Pulmonary artery endothelial cell (primary cell): Measurements from ENCODE around the gene NMUR1. TPM values are rescaled to one million over a fixed set of nuclear protein-coding genes. Genes with fewer than 3 reads are reported as not detected.

ENCODE experiments used
- DNase-seq: peaks from one replicate; pipeline ENCODE4 v3.0.0-alpha.2; 2011; ENCODE audit warnings: low read depth, low spot score
- total RNA-seq: library from RNA; depleted of rRNA; stranded (reverse); fragments of >200 nt; gene quantifications from 2 replicates; pipeline ENCODE4 v1.2.3, GENCODE V29; 2014

Gene NMUR1
- total RNA-seq, 1 donor from 2014 or later, result not detected

DNA sequence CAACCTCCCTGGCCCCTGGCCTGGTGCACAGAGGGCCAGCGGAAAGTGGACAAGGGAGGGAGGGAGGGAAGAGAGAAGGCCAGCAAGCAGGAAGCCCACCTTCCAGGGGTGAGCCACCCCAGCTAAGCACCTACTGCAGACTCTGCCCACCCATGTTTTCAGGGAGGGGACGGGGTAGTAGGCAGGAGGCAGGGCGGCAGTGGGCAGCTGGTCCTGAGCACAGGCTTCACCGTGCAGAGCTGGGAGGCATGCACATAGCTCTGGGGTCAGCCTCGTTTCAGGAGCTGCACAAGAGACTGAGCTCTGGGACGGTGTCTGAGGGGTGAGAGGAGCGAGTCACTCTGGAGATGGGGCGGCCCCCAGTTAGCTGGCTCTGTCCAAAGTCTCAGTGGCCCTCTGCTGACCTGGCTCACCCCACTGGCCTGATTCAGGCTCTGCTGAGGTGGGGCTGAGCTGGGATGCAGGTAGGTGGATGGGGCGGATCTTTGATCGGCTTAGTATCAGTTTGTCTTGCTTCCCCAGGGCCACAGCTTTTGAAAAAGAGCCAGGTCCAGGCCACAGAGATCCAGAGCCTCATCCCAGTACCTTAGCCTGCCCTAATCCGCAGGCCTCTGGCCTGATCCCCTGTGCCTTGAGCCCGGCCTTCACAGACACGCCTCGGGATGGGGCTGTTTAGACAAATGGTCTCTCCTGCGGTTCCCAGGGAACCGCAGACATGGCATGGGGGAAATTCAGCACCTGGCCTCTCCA lies 3.7 kb downstream of the NMUR1 start:
- DNase-seq, result no peak

DNA sequence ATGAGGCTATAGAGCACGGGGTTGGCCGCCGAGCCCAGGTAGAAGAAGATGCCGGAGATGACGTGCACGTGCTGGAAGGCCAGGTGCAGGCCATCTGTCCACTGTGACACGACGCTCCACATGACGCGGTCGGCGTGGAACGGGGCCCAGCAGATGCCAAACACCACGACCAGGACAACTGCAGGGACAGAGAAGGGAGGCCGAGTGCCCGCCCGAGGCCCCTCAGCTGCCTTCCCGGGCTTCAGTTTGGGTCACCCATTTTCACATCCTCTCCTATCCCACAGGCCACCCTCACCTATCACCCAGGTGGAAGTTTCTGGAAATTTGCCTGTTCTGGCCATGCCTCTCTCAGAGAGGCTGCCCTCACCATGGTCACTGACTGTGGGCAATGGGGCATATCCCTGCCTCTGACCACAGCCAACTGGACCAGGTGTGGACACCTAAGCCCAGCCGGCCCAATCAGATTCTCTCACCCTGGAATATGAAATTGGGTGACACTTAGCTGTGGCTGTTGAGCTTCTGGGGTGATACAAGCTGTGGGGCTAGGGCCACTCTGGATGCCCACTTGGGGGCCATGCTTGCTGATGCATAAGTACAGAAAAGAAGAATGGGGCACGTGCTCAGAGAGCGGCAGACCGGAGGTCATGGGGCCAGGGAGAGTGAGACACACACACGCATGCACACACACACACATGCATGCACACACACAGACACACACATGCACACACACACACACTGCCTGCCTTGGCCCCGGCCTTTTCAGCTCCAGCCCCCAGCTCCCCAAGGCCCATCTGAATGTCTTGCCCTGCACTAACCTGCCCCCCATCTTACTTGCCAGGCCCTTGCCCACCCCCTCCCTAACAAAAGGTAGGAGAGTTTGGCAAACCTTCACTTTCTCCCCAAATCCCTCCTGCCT lies 4.7 kb downstream of the NMUR1 start:
- DNase-seq, result no peak

DNA sequence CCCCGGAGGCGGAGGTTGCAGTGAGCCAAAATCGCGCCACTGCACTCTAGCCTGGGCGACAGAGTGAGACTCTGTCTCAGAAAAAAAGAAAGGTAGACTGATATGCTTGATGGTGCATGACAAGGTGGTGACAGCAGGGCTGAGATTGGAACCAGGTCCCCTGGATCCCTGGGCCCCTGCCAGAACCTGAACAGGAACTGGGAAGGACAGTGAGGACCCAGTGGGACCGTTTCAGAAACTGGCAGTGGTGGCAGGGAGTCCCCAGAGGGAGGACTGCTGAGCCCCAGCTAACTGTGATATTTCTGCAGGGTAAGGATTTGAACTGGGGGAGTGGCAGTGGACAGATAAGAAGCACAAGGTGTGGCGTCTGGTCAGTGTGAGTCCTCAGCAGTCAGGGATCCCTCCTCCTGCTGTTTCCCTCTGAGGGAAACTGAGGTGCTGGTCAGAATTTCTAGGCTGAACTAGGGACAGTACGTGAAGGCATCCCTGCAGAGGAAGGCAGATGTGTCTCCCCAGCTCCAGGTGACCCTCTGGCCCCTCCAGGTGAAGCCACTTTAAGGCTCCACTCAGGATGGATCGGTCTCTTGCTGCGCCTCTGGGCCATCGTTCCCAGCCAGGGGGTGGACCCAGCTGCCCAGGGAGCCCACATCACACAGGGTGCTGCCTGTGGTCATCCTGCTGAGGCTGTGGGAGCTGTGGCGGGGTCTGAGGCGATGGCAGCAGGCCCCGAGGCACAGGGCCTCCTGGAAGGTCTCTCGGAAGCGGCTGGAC lies 5.6 kb downstream of the NMUR1 start:
- no peak for DNase-seq

- no peak for DNase-seq
Measured at GRCh38 chr2:231523451-231524285, 6.6 kb downstream of the NMUR1 start.

DNA sequence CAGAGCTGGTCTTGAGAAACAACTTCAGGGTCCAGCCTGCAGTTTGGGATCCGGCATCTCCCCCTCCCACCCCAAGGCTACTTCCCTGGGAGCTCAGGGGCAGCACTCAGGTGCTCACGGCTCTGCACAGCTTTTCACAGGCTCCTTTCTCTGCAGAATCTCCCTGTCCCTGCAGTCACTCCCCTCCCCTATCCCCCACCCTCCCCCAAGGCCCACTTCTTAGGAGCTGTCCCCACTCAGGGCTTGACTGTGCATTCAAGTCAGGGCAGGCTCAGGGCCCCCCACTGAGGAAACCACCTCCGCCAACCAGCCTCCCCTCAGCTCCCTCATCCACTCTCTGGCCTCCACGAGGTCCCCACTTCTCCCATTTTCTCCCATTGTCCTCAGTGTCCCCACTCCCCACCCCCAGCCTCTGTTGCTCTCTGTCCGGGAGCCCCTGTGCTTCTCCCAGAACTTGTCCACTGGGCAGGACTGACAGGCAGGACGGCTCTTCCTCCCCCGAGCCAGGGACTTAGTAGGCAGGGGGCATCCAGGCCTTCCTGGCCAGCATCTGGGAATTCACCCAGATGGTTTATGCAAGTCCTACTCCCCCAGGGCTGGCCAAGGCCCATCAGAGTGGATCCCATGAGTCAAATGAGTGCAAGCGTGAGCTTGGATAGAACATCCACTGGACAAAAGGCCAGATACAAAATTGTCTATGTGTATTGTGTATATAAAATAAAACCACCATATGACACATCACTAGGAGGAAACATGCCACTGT lies 7.6 kb downstream of the NMUR1 start:
- no peak for DNase-seq

- DNase-seq, result no peak
Measured at GRCh38 chr2:231521443-231521842, 8.8 kb downstream of the NMUR1 start.

- DNase-seq, result no peak
Measured at GRCh38 chr2:231519975-231520555, 10.2 kb downstream of the NMUR1 start.

DNA sequence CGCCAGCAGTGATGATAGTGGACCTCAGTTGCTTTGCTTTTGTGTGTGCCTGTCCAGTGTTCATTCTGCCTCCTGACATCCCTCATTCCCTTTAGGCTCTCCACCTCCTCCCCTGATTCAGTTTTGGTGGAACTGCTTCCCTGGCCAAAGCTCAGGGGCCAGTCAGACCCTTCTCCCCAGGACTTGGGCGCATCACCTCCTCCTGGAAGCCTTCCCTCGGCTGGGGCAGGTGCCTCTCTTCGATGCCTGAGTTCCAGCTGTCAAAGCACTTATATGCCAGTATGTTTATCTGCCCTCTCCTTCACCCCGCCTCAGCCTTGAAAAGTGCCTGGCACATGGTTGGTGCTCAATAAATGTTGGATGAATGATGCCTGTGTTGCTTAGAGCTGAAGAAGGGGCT lies 11.5 kb downstream of the NMUR1 start:
- no peak for DNase-seq

DNA sequence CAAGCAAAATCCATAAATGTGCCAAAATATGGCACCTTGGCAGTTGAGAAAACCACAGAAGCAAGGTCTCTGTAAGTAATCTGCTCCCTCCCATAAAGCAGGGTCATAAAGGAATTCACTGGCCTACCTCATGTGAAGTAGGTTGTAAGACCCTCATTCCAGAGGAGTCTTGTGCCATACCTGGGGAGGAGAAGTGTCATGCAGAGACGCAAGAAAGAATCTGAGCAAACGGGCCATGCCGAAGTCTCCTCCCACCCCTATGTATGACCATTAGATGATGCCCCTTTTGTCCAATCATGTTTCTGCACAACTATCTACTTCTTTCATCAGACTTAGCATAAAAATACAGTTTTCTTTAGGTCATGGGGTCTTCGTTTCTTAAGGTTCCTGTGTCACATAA lies 14.6 kb downstream of the NMUR1 start:
- DNase-seq, result no peak

GRCh38 chr2:231514951-231515297 lies 15.3 kb downstream of the NMUR1 start:
- DNase-seq, result no peak

DNA sequence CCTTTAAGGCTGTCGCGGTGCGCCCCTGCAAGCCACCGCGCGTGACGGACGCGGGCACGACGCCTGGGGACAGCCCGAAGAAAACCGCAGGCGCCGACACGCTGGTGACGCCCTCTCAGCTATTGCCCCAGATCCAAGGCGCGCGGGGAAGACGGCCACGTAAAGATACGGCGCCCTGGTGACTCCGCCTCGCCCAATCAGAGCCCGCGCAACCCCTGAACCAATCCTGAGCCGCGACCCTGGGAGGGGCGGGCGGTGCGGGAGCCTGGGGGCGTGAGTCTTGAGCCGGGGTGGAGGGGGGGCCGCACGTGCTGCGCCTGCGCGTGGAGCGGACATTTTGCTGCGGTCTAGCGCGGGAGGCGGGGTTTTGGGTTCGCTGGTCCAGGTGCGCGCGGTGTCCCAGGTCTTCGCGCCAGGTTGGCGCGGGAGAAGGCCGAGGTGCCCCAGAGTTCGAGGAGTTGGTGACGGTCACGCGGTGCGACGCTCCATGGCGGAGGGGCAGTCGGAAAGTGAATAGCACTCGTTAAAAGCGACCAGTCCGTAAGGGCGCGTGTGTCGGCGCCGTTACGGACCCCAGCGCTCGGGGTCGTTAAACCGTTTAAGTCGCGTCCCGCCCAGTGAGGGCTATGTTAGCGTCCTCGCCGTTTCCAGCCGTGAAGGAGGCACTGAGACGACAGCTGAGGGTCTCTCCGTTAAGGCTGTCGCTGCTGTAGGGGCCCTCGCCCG lies 15.9 kb downstream of the NMUR1 start:
- DNase-seq, result peak; percentile 87

GRCh38 chr2:231513746-231514224 lies 16.5 kb downstream of the NMUR1 start:
- no peak for DNase-seq

DNA sequence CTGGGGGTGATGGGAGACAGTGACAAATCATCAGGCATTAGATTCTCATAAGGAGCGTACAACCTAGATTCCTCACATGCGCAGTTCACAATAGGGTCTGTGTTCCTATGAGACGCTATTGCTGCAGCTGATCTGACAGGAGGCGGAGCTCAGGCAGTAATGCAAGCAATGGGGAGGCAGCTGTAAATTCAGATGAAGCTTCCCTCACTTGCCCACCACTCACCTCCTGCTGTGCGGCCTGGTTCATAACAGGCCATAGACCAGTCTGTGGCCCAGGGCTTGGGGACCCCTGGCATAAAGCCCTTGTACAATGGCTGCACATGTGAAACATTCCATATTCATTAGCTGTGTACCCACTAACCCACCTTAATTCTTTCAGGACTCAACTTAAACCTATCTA lies 18.0 kb downstream of the NMUR1 start:
- no peak for DNase-seq

GRCh38 chr2:231503766-231504165 lies 26.5 kb downstream of the NMUR1 start:
- DNase-seq, result no peak

- no peak for DNase-seq
Measured at GRCh38 chr2:231502596-231502995, 27.6 kb downstream of the NMUR1 start.

- no peak for DNase-seq
Measured at GRCh38 chr2:231497651-231498050, 32.6 kb downstream of the NMUR1 start.

DNA sequence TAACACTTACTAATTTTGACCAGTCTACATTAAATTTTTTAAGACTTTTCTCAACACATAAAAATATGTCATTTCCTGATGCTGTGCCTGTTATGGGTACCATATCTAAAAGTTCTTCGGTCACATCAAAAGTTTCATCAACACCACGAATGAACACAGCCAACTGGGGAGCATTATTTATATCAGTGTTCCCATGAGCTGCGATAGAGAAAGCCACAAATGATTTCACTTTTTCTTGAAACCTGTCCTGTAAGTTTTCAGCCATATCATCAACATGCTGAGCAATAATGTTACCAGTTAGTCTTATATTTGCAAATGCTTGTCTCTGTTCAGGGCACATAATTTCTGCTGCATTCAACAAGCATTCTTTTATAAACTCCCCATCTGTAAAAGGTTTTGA lies 35.6 kb downstream of the NMUR1 start:
- no peak for DNase-seq

GRCh38 chr2:231490801-231491200 lies 39.4 kb downstream of the NMUR1 start:
- no peak for DNase-seq

- DNase-seq, result no peak
Measured at GRCh38 chr2:231489990-231490389, 40.3 kb downstream of the NMUR1 start.
